Mesothelial cell of epicardium (in vitro differentiated cells): ENCODE measurements around the gene TMCC1. TPM values are rescaled to one million over a fixed set of nuclear protein-coding genes. Genes with fewer than 3 reads are reported as not detected.

Source experiments
- DNase-seq, 2 experiments: peaks; one replicate each; pipeline ENCODE4 v3.0.0; 2021; ENCODE audit warnings: low spot score in 2 of 2; ENCODE audit not compliant: unreplicated experiment in 2 of 2
- H3K27ac Mint-ChIP-seq: 2 replicates; pipeline ENCODE4 v1.8.0; 2021; ENCODE audit warnings: mixed read lengths
- H3K27me3 Mint-ChIP-seq: 2 replicates; pipeline ENCODE4 v1.8.0; 2021; ENCODE audit warnings: low read depth, mixed read lengths
- H3K36me3 Mint-ChIP-seq: 2 replicates; pipeline ENCODE4 v1.8.0; 2021; ENCODE audit warnings: mixed read lengths
- H3K4me1 Mint-ChIP-seq: 2 replicates; pipeline ENCODE4 v1.8.0; 2021; ENCODE audit warnings: mixed read lengths
- H3K4me3 Mint-ChIP-seq: 2 replicates; pipeline ENCODE4 v1.8.0; 2021; ENCODE audit warnings: mild to moderate bottlenecking, moderate library complexity, mixed read lengths
- H3K9me3 Mint-ChIP-seq: 2 replicates; pipeline ENCODE4 v1.8.0; 2021; ENCODE audit warnings: mixed read lengths
- total RNA-seq: library from RNA; stranded (reverse); gene quantifications from 3 replicates; pipeline ENCODE4 v1.2.1, GENCODE V29; 2021
- TF ChIP-seq, protein P1 (sequence below): fragments of 200-600 bp; sonication (generic); IDR thresholded peaks from one replicate; pipeline ENCODE4 v1.5.0; 2021; ENCODE audit warnings: antibody characterized with exemption; ENCODE audit not compliant: unreplicated experiment

Gene TMCC1
- total RNA-seq, 1 donor from 2014 or later: 52.4 TPM

DNA sequence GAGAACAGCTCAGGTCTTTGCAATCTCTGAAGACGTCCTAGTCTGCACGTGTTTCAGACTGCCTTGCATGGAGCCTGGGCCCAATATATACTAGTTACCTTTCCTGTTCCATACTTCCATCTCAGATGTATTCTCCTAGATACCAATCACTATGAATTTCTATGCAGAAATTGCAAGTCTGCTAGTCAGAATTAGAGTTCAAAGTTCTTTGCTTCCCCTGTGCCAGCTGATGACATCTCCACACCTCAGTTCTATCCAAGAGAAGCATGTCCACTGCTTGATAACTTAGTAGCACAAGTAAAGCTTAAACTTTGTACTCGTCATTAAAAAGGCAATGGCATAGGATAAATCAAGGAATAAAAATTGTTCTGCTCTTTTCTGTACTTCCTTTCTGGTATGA lies 153.4 kb downstream of the TMCC1 start:
- Mint-ChIP-seq H3K4me1 (peaks cover 24% of the 10 kb centered on the region), H3K36me3 (peaks cover 3% of the 10 kb centered on the region), H3K27ac (no peak overlapping the region), H3K27me3 (no peaks in the 10 kb centered on the region), H3K4me3 (no peak overlapping the region), H3K9me3 (no peaks in the 10 kb centered on the region)
- TF ChIP-seq, protein P1, sequence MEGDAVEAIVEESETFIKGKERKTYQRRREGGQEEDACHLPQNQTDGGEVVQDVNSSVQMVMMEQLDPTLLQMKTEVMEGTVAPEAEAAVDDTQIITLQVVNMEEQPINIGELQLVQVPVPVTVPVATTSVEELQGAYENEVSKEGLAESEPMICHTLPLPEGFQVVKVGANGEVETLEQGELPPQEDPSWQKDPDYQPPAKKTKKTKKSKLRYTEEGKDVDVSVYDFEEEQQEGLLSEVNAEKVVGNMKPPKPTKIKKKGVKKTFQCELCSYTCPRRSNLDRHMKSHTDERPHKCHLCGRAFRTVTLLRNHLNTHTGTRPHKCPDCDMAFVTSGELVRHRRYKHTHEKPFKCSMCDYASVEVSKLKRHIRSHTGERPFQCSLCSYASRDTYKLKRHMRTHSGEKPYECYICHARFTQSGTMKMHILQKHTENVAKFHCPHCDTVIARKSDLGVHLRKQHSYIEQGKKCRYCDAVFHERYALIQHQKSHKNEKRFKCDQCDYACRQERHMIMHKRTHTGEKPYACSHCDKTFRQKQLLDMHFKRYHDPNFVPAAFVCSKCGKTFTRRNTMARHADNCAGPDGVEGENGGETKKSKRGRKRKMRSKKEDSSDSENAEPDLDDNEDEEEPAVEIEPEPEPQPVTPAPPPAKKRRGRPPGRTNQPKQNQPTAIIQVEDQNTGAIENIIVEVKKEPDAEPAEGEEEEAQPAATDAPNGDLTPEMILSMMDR: no peak
- no peak for DNase-seq

DNA sequence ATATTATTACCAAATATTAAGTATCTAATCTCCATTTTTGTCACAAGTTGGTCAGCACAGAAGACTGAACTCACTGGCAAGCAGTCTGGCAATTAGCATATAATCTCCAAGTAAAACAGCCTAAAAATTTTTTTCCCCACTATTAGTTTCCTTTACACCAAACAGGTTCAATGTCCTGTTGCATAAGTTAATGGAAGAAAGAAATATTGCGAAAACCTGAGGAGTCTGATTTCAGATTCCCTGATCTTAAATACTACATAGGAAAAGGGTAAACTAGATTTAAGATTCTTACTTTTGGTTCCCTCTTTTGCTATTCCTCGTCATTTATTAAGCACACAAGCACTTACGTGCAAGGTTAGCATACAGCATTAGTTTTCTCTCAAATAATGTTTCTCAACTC lies 153.9 kb downstream of the TMCC1 start:
- H3K9me3 Mint-ChIP-seq: no peaks in the 10 kb centered on the region
- H3K36me3 Mint-ChIP-seq: peaks cover 3% of the 10 kb centered on the region
- TF ChIP-seq, protein P1: no peak
- H3K27ac Mint-ChIP-seq: no peak overlapping the region
- H3K4me3 Mint-ChIP-seq: no peak overlapping the region
- no peak for DNase-seq
- H3K4me1 Mint-ChIP-seq: peaks cover 21% of the 10 kb centered on the region
- H3K27me3 Mint-ChIP-seq: no peaks in the 10 kb centered on the region

DNA sequence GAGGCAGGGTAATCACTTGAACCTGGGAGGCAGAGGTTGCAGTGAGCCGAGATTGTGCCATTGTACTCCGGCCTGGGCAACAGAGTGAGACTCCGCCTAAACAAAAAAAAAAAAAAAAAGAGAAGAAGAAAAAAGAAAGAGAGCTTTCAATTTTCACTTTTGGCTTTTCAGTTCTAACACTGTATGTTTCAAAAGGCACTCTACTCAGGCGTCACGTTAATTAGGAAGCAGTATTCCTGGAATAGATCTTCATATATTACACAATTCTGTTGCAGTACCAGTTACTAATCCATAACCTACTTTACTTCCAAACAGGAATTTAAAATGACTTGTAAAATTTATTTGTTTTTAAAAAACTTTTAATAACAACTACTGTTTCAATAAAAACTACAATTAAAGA lies 155.3 kb downstream of the TMCC1 start:
- Mint-ChIP-seq H3K27me3 (no peaks in the 10 kb centered on the region), H3K9me3 (no peaks in the 10 kb centered on the region), H3K27ac (no peak overlapping the region), H3K36me3 (peaks cover 3% of the 10 kb centered on the region), H3K4me1 (peaks cover 22% of the 10 kb centered on the region), H3K4me3 (no peak overlapping the region)
- TF ChIP-seq, protein P1: no peak
- DNase-seq: no peak

DNA sequence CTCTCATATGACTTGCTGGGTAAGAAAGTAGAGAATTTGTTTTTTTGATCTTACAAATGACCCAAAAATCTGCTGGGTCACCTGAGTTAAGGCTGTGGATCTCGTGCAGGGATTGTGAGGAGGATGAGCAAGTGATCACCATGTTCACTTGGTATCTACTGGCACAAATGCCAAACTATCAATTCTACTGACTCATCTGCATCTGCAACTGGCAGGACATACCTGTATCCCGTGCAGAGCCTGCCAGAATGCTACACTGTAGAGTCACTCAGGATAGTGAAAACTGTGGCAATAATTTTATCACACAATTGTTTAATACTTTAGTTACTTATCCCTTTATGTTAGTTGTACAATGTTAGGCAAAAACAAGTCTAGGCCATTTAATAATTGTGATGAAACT lies 157.4 kb downstream of the TMCC1 start:
- H3K9me3 Mint-ChIP-seq: no peaks in the 10 kb centered on the region
- peaks cover 3% of the 10 kb centered on the region for H3K36me3 Mint-ChIP-seq
- TF ChIP-seq, protein P1: no peak
- no peak overlapping the region for H3K4me3 Mint-ChIP-seq
- H3K27me3 Mint-ChIP-seq: no peaks in the 10 kb centered on the region
- H3K27ac Mint-ChIP-seq: no peak overlapping the region
- H3K4me1 Mint-ChIP-seq: peaks cover 8% of the 10 kb centered on the region
- DNase-seq: no peak

DNA sequence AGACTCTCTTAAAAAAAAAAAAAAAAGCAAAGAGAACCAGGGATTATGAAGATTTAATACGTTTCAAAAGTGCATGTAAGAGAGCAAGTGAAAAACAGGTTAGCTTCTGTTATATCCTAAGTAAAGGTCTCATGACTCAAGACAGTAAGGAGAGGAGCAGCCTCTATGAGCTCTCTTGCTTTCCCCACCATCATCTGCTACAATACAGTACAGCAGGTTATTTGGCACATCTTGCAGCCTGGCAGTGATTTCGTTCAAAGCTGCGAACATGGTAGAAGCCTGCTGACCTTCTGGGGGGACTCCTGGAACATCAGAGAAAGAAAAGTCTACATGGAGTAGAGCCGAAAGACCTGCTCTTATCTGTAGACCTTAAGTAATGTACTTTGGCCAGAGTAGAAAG lies 157.9 kb downstream of the TMCC1 start:
- Mint-ChIP-seq H3K4me1 (peaks cover 5% of the 10 kb centered on the region), H3K36me3 (peaks cover 3% of the 10 kb centered on the region), H3K4me3 (no peak overlapping the region), H3K9me3 (no peaks in the 10 kb centered on the region), H3K27me3 (no peaks in the 10 kb centered on the region), H3K27ac (no peak overlapping the region)
- DNase-seq: no peak
- TF ChIP-seq, protein P1: no peak

DNA sequence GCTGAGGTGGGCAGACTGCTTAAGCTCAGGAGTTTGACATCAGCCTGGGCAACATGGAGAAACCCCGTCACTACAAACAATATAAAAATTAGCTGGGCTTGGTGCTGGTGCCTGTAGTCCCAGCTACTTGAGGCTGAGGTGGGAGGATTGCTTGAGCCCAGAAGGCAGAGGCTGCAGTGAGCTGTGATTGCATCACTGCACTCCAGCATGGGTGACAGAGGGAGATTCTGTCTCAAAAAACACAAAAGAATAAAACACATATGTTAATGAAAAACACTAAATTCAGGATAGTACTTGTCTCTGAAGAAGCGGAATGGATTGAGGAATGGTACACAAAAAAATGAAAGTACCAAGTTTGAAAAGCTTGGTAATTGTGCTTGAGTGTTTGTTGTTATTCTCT lies 159.1 kb downstream of the TMCC1 start:
- Mint-ChIP-seq H3K27ac (no peak overlapping the region), H3K27me3 (no peaks in the 10 kb centered on the region), H3K36me3 (peaks cover 3% of the 10 kb centered on the region), H3K9me3 (no peaks in the 10 kb centered on the region), H3K4me3 (no peak overlapping the region), H3K4me1 (peaks cover 5% of the 10 kb centered on the region)
- no peak for DNase-seq
- TF ChIP-seq, protein P1: no peak
